Measurements from ENCODE around the gene CCDC40. TPM values are rescaled to one million over a fixed set of nuclear protein-coding genes. Genes with fewer than 3 reads are reported as not detected.

The CCDC40 gene
- total and polyA plus RNA-seq, 10 of the 15 experiments (the other 5 are each of a cell fraction or from before 2014, with no cell fraction given) = 0.06 to 0.10 TPM; not detected in 8

GRCh38 chr17:80071116-80071841 is 34.8 kb downstream of the CCDC40 start (continued):
- TF ChIP-seq WRNIP1 (IDR thresholded peaks at IDR 0.05; ENCODE audit: borderline replicate concordance, low read depth, low read length) (no peak), CHD1 (IDR thresholded peaks at IDR 0.05; ENCODE audit: low read depth, low read length) (no peak)

DNA sequence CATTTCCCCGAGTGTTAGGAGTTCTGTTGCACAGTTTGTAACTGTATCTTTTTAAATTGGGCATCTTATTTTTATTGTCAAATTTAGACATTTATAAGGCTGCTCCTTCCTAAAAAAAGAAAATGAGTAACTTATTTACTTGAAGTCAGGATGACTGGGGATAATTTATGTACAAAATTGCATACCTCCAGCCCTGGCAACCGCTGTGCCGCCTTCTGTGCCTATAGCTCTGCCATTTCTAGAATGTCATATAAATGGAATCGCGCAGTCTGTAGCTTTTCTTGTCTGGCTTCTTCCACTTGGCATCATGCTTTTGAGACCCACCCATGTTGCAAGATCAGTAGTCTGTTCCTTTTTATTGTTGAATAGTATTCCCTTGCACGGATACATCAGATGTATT is 36.0 kb downstream of the CCDC40 start:
- FAIRE-seq (no peak), ATAC-seq (no peak), DNase-seq (ENCODE audit: low read depth, low spot score) (no peak)
- in situ Hi-C loops (cut with MboI) = no loop called here
- no peaks in the 10 kb centered on the region for H3K36me3 ChIP-seq (ENCODE audit: control insufficient read depth in 2 of 2, insufficient read depth in 2 of 2, low read length in 1 of 2)
- RAD21 ChIA-PET (ENCODE audit: unreplicated experiment) = no interaction called here
- no peaks in the 10 kb centered on the region for H3K9me3 ChIP-seq (replicated peaks; ENCODE audit: control insufficient read depth, insufficient read depth, low read length)
- no peak overlapping the region for H3K27ac ChIP-seq (ENCODE audit: control insufficient read depth, insufficient read depth)
- no peaks in the 10 kb centered on the region for H4K20me1 ChIP-seq (ENCODE audit: control insufficient read depth, insufficient read depth)
- POLR2A ChIA-PET = no interaction called here
- H3K4me1 ChIP-seq (ENCODE audit: control insufficient read depth, insufficient read depth, low read length) = no peaks in the 10 kb centered on the region
- CTCF ChIA-PET = interaction anchor here (1.3 kb wide), 1 partner anchor 64 kb away, joined by 3 read pairs; no protein-coding TSS in a partner anchor
- H3K27me3 ChIP-seq (replicated peaks in 1 of 2; ENCODE audit: control insufficient read depth in 2 of 2, insufficient read depth in 2 of 2, low read length in 1 of 2) = no peaks in the 10 kb centered on the region; a peak in 1 of 4 replicates
- no peak overlapping the region for H2AFZ ChIP-seq (ENCODE audit: control insufficient read depth, low read depth, low read length)
- no peaks in the 10 kb centered on the region for H3K79me2 ChIP-seq (ENCODE audit: control insufficient read depth, insufficient read depth, low read length)
- no peak overlapping the region for H3K4me2 ChIP-seq (ENCODE audit: control insufficient read depth, insufficient read depth)
- no peak overlapping the region for H3K4me3 ChIP-seq
- no TSS peak for BruUV-seq (replicated peaks)
- H3K9ac ChIP-seq (ENCODE audit: control insufficient read depth, insufficient read depth, low read length) = no peak overlapping the region
- intact Hi-C loops (cut with micrococcal nuclease; ENCODE audit: unreplicated experiment) = no loop called here
- SMC1A ChIA-PET (ENCODE audit: uncharacterized antibody, unreplicated experiment) = no interaction called here
- 87% methylated on average over 6 of the region's 6 CpGs for WGBS (ENCODE audit: insufficient coverage, insufficient replicate concordance, low lambda C conversion rate, missing lambda C conversion rate)
- TF ChIP-seq IKZF1 (conservative IDR thresholded peaks at IDR 0.05) (no peak), BACH1 (IDR thresholded peaks at IDR 0.05; ENCODE audit: borderline replicate concordance) (no peak), TCF7 (IDR thresholded peaks at IDR 0.05; ENCODE audit: borderline replicate concordance) (no peak), SIN3A (IDR thresholded peaks at IDR 0.05; ENCODE audit: low read depth, low read length) (no peak), CEBPB (IDR thresholded peaks at IDR 0.05; ENCODE audit: borderline replicate concordance in 1 of 2, low read depth in 2 of 2, low read length in 2 of 2) (no peak), WRNIP1 (IDR thresholded peaks at IDR 0.05; ENCODE audit: borderline replicate concordance, low read depth, low read length) (no peak), CREM (IDR thresholded peaks at IDR 0.05; ENCODE audit: low read depth) (no peak), CBFB (IDR thresholded peaks at IDR 0.05; ENCODE audit: low read depth) (no peak), BRCA1 (IDR thresholded peaks at IDR 0.05; ENCODE audit: low read depth, low read length) (no peak), SMARCA5 (IDR thresholded peaks at IDR 0.05) (no peak)
- TF ChIP-seq, protein P1, sequence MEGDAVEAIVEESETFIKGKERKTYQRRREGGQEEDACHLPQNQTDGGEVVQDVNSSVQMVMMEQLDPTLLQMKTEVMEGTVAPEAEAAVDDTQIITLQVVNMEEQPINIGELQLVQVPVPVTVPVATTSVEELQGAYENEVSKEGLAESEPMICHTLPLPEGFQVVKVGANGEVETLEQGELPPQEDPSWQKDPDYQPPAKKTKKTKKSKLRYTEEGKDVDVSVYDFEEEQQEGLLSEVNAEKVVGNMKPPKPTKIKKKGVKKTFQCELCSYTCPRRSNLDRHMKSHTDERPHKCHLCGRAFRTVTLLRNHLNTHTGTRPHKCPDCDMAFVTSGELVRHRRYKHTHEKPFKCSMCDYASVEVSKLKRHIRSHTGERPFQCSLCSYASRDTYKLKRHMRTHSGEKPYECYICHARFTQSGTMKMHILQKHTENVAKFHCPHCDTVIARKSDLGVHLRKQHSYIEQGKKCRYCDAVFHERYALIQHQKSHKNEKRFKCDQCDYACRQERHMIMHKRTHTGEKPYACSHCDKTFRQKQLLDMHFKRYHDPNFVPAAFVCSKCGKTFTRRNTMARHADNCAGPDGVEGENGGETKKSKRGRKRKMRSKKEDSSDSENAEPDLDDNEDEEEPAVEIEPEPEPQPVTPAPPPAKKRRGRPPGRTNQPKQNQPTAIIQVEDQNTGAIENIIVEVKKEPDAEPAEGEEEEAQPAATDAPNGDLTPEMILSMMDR (IDR thresholded peaks at IDR 0.05 in 2 of 3, conservative IDR thresholded peaks at IDR 0.05 in 1 of 3; ENCODE audit: control insufficient read depth in 2 of 3, extremely low read depth in 1 of 3, insufficient read depth in 1 of 3, low read depth in 3 of 3, low read length in 3 of 3) = no peak
- TF ChIP-seq, protein P2, sequence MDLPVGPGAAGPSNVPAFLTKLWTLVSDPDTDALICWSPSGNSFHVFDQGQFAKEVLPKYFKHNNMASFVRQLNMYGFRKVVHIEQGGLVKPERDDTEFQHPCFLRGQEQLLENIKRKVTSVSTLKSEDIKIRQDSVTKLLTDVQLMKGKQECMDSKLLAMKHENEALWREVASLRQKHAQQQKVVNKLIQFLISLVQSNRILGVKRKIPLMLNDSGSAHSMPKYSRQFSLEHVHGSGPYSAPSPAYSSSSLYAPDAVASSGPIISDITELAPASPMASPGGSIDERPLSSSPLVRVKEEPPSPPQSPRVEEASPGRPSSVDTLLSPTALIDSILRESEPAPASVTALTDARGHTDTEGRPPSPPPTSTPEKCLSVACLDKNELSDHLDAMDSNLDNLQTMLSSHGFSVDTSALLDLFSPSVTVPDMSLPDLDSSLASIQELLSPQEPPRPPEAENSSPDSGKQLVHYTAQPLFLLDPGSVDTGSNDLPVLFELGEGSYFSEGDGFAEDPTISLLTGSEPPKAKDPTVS (IDR thresholded peaks at IDR 0.05; ENCODE audit: low read depth, low read length) = no peak
- TF ChIP-seq, protein P3, sequence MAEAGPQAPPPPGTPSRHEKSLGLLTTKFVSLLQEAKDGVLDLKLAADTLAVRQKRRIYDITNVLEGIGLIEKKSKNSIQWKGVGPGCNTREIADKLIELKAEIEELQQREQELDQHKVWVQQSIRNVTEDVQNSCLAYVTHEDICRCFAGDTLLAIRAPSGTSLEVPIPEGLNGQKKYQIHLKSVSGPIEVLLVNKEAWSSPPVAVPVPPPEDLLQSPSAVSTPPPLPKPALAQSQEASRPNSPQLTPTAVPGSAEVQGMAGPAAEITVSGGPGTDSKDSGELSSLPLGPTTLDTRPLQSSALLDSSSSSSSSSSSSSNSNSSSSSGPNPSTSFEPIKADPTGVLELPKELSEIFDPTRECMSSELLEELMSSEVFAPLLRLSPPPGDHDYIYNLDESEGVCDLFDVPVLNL (IDR thresholded peaks at IDR 0.05; ENCODE audit: low read depth, low read length) = no peak
- TF ChIP-seq, protein P4, sequence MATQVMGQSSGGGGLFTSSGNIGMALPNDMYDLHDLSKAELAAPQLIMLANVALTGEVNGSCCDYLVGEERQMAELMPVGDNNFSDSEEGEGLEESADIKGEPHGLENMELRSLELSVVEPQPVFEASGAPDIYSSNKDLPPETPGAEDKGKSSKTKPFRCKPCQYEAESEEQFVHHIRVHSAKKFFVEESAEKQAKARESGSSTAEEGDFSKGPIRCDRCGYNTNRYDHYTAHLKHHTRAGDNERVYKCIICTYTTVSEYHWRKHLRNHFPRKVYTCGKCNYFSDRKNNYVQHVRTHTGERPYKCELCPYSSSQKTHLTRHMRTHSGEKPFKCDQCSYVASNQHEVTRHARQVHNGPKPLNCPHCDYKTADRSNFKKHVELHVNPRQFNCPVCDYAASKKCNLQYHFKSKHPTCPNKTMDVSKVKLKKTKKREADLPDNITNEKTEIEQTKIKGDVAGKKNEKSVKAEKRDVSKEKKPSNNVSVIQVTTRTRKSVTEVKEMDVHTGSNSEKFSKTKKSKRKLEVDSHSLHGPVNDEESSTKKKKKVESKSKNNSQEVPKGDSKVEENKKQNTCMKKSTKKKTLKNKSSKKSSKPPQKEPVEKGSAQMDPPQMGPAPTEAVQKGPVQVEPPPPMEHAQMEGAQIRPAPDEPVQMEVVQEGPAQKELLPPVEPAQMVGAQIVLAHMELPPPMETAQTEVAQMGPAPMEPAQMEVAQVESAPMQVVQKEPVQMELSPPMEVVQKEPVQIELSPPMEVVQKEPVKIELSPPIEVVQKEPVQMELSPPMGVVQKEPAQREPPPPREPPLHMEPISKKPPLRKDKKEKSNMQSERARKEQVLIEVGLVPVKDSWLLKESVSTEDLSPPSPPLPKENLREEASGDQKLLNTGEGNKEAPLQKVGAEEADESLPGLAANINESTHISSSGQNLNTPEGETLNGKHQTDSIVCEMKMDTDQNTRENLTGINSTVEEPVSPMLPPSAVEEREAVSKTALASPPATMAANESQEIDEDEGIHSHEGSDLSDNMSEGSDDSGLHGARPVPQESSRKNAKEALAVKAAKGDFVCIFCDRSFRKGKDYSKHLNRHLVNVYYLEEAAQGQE (IDR thresholded peaks at IDR 0.05; ENCODE audit: low read depth, low read length) = no peak
